Stimulated activated naive CD8-positive, alpha-beta T cell treated with anti-CD3 and anti-CD28 coated beads, Interleukin-15, Interleukin-2, amounts not matched to agents 100 U/mL and 50 U/mL, for 24 hours (primary cell): Measurements from ENCODE around the gene OSBPL6.
"Not testable (repeated sequence)": the region's sequence is repeated elsewhere in the genome, so short reads cannot be mapped to it uniquely, and the experiment has no call there.

ENCODE experiments used
- ATAC-seq: fragments of 150-1000 bp; cut with Tn5 transposase; one replicate; pipeline ENCODE4 v1.10.0; 2021
- DNase-seq: peaks from one replicate; pipeline ENCODE4 v3.0.0; 2021

OSBPL6 gene

GRCh38 chr2:178198441-178198840, 4.1 kb downstream of the OSBPL6 start:
- ATAC-seq, DNase-seq: not testable (repeated sequence)

DNA sequence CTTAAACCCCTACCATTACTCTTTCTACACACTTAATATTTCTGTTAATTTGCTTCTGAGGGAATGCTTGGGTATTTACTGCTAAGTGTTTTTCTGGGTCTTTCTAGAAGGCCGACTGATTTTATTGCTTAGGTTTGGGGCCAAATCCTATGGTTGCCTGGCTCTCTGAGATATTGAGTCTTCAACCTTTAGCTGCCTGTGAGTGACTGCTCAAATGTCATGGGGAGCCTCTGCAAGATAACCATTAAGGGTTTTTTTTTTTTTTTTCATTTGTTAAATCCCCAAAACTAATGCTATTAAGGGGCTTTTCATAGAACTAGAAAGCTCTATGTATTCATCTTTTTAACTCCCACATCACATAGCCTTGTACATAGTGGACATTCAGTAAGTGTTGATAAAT, 5.0 kb downstream of the OSBPL6 start:
- ATAC-seq, result no peak
- DNase-seq, result no peak

DNA sequence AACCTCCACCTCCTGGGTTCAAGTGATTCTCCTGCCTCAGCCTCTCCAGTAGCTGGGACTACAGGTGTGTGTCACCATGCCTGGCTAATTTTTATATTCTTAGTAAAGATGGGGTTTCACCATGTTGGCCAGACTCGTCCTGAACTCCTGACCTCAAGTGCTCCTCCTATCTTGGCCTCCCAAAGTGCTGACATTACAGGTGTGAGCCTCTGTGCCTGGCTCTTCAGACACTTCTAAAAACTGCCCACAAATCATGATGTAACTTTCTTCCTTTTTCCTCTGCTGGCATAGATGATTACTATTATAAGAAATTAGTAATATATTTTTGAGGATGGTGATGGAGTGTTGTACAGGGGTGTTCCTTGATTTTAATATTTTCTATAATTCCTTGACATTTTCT, 6.0 kb downstream of the OSBPL6 start:
- no peak for ATAC-seq

GRCh38 chr2:178202927-178203326, 8.6 kb downstream of the OSBPL6 start:
- no peak for ATAC-seq
- DNase-seq, result no peak

More for the DNA sequence above, 6.0 kb downstream of the OSBPL6 start:
- DNase-seq, result no peak

GRCh38 chr2:178204977-178205376, 10.7 kb downstream of the OSBPL6 start:
- DNase-seq (no peak), ATAC-seq (no peak)

DNA sequence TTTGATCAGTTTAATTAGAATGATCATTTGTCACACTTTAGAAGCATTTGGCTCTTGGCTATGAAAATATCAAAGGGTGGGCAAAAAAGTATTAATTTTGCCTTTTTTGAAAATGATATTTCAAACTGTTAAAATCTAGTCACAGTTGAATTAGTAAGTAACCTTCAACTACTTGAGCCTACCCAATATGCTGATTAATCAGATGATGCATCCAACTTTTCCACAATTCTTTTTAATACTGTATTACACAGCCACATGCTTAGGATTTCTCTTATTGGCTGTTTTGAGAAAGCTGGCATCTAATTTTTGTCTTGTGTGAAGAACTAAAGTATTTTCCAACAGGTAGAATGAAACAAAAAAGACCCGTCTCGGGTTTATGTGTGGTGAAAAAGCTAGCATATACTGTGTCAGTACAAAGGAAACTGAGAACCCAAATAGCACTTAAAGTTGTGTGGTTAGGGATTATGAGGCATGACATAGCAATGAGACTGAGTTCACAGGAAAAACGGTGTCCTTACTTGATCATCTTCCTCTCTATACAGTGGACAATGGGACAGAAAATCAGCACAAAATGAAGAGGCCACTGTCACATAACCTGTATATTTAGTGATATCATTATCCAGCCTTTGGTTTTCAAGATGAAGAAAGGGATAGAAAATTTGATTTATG, 11.7 kb downstream of the OSBPL6 start:
- no peak for DNase-seq
- ATAC-seq, result no peak

GRCh38 chr2:178208336-178208735, 14.0 kb downstream of the OSBPL6 start:
- no peak for ATAC-seq

GRCh38 chr2:178208817-178209216, 14.5 kb downstream of the OSBPL6 start:
- no peak for DNase-seq
- no peak for ATAC-seq

More at GRCh38 chr2:178208336-178208735, 14.0 kb downstream of the OSBPL6 start:
- DNase-seq, result no peak

DNA sequence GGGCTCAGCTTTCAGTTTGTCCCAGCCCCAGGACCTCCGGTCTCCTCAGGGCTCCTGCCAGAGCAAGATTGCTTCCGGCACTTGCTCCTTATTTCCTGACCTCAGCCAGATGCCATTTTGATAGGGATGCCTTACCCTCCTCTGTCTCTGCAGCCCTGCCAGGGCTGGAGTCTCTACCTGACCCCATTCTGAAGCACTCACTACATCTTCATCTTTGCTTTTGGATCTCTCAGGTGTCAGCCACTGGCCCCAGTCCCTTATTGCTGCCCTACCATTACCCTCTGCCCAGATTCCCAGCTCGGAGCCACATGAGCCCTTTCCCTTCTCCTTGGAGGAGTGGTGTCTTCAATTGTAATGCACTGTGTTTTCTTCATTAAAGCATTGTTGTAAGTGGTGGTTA, 17.1 kb downstream of the OSBPL6 start:
- no peak for ATAC-seq
- DNase-seq, result no peak

DNA sequence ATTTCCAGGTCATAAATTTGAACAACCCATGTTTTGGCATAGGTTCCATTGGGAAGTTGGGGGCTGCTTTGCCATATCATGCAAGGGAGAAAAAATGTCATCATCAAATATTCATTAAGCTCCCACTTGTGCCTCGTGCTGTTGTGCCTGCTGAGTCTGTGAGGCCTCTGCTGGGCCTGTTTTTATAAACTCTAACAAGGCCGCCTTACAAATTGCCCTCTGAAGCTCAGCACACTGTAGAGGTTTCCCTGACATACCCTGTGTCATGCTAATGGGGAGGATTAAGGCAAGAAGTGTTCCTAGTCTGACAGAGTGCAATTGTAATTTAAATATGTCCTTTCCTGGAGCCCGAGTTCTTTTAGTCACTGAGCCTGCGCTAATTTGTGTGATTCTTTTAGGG, 17.6 kb downstream of the OSBPL6 start:
- ATAC-seq, result no peak
- DNase-seq, result no peak

- no peak for ATAC-seq
- no peak for DNase-seq
These were observed 19.7 kb downstream of the OSBPL6 start for GRCh38 chr2:178213991-178214390.

DNA sequence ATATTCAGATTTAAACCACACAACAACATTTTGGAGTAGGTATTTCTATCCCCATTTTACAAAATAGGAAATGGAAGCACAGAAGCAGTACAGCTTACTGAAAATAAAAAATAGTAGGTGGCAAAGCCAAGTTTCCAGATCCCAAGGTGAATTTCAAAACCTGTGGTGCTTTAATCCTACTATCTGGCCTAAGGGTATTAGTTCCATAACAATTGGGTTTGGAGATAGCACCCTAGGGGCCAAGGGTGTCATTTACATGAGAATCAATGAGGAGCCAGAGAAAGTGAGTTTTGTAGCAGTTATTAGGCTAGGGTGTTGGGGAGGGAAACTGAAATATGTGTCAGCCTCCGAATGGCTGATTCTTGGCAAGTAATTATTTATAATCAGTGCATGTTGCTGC, 24.9 kb downstream of the OSBPL6 start:
- no peak for DNase-seq
- ATAC-seq, result no peak

DNA sequence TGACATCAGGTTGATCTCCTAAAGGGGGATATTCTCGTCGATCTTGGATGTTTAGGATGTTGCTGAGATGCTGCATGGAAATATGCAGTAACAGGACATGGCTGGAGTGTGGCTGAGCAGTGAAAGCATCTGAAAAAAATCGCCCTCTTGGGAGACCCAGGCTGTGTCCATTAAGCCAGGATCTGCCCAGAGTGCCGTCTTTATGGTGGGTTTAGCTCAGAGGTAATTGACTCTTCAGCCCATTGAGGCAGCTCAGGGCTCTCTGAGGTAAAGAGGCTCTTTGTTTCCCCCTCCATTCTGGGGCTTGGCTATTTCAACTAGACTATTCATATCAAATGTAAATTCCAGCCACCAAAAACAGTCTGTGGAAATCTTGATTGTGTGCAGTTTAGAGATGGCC, 26.5 kb downstream of the OSBPL6 start:
- DNase-seq, result no peak
- ATAC-seq, result no peak

DNA sequence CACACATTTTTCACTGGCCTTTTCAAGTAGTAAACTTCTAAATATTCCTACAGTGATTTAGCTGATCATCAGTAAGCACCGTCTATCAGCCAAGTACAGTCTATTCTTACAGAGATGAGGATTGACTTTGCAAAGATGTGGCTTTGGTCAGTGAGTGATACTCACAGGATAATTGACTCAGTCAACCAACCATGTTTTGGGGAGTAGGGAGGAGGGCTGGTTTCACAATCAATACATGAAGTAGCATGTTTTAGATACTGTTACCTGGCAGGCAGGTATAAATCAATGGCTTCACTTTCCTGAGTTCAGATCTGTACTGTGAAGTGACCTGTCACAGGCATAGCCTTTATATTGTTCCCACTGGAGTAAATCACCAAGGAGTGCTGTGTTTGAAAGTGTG, 27.2 kb downstream of the OSBPL6 start:
- DNase-seq (no peak), ATAC-seq (no peak)

DNA sequence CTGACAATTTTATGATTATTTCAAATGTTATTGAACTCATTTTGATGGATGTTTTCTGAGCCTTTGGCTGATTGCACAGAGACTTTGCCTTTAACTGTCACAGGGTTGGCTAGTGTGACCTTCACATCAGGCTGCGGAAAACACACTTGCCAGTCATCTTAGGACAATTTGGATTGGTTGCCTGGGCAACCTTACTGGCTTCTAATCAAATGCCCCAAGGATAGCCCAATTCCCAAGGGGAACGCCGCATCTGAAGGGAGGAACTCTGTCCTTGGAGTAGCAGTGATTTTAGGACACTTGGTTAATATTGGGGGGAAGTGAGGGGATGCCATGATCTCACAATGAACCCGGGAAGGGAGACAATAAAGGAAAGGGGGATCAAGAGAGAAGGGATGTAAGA, 29.5 kb downstream of the OSBPL6 start:
- no peak for ATAC-seq
- no peak for DNase-seq

- no peak for DNase-seq
- no peak for ATAC-seq
These were observed 30.9 kb downstream of the OSBPL6 start for GRCh38 chr2:178225006-178225805.

- ATAC-seq, result no peak
These were observed 32.9 kb downstream of the OSBPL6 start for GRCh38 chr2:178227187-178227586.

DNA sequence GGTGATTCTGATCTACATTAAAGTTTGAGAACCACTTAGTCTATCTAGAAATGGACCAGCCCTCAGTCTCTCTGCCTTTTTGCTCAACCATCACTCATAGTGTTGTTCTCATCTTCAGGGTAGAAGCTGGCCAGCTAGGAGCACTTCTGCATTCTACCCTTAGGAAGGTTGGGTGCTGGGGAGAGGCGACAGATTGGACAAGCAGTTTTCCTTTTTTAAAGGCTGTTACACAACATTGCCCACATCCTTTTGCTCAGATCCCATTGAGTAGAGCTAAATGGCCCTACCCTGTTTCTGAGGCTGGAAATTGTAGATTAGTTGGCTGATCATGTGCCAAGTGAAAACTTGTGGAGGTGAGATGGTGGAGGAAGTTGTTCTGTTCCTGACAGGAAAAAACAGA, 35.6 kb downstream of the OSBPL6 start:
- DNase-seq (no peak), ATAC-seq (no peak)

More at GRCh38 chr2:178227187-178227586, 32.9 kb downstream of the OSBPL6 start:
- DNase-seq, result no peak

DNA sequence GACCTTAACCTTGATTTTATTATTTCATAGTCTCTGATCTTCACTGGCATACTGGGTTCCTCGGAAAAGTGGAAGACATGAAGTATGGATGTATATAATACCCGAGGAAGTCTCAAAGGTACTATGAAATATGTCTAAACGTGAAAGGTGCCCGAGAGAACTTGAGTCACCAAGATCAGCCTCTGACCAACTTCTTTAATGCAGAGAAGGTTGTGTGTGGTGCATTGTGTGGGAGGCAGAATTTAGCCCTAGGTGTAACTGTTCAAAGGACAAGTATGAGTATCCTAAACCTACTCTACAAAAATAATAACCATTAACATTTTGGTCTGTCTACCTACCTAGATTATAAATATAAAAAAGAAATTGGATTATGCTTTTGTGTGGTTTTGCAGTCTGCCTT, 36.1 kb downstream of the OSBPL6 start:
- no peak for DNase-seq
- ATAC-seq, result no peak

- ATAC-seq (no peak), DNase-seq (no peak)
These were observed 39.1 kb downstream of the OSBPL6 start for GRCh38 chr2:178233428-178233827.

- DNase-seq (no peak), ATAC-seq (no peak)
These were observed 40.3 kb downstream of the OSBPL6 start for GRCh38 chr2:178234648-178235047.

GRCh38 chr2:178237488-178238153, 43.3 kb downstream of the OSBPL6 start:
- ATAC-seq, result no peak
- DNase-seq, result no peak

DNA sequence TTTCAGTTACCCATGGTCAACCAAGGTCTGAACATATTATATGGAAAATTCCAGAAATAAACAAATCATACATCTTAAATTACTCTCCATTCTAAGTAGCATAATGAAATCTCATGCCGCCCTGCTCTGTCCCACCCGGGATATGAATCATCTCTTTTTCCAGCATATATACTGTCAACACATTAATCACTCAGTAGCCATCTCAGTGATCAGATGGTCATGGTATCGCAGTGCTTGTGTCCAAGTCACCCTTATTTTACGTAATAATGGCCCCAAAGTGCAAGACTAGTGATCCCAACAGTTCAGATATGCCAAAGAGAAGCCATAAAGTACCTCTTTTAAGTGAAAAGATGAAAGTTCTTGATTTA, 43.8 kb downstream of the OSBPL6 start:
- no peak for DNase-seq
- no peak for ATAC-seq
